ENCODE measurements around the gene TEX14.

- TF ChIP-seq SP1 (IDR thresholded peaks at IDR 0.05) = no peak
- no peak for TF ChIP-seq SUZ12 (IDR thresholded peaks at IDR 0.05)
- no peak for TF ChIP-seq CTBP1 (IDR thresholded peaks at IDR 0.05; ENCODE audit: borderline replicate concordance)
- no peak for TF ChIP-seq ELF4 (IDR thresholded peaks at IDR 0.05)
These were observed 7.9 kb upstream of the TEX14 start for GRCh38 chr17:58699771-58700170.

Data from HEK293T (cell line).